Uterus (tissue), 4 donors: ENCODE results near the gene TNS2. TPM values are rescaled to one million over a fixed set of nuclear protein-coding genes. Genes with fewer than 3 reads are reported as not detected.

Source experiments
- DNase-seq, 2 donors: peaks; one replicate each; pipeline ENCODE4 v3.0.0-alpha.2; 2019 to 2020
- H3K27ac ChIP-seq, 2 donors: fragments of 200-600 bp; sonication (generic); 1 replicate in 1 of 2; 2 replicates in 1 of 2; pipeline ENCODE4 v1.5.1; 2016 to 2018
- H3K27me3 ChIP-seq, 2 donors: fragments of 200-600 bp; sonication (generic); one replicate each; pipeline ENCODE4 v1.5.1; 2018 to 2019; ENCODE audit warnings: control low read depth in 1 of 2
- H3K36me3 ChIP-seq, 2 donors: fragments of 200-600 bp; sonication (generic); one replicate each; pipeline ENCODE4 v1.5.1; 2019; ENCODE audit warnings: control low read depth in 1 of 2
- H3K4me1 ChIP-seq, 2 donors: fragments of 200-600 bp; sonication (generic); one replicate each; pipeline ENCODE4 v1.5.1; 2018 to 2019; ENCODE audit warnings: control low read depth in 1 of 2
- H3K4me3 ChIP-seq, 2 donors: fragments of 200-600 bp; sonication (generic); 1 replicate in 1 of 2; 2 replicates in 1 of 2; pipeline ENCODE4 v1.5.1; 2018 to 2019; ENCODE audit warnings: mild to moderate bottlenecking in 1 of 2
- H3K9me3 ChIP-seq, 2 donors: fragments of 200-600 bp; sonication (generic); one replicate each; pipeline ENCODE4 v1.5.1; 2019; ENCODE audit warnings: control low read depth in 1 of 2
- CTCF ChIP-seq, 4 experiments: fragments of 200-600 bp in 2 of 4; fragments of 450-650 bp in 2 of 4; sonication (generic) in 2 of 4; IDR thresholded peaks; one replicate each; pipeline ENCODE4 v1.5.1; 2016 to 2019; ENCODE audit warnings: antibody characterized with exemption in 4 of 4, mild to moderate bottlenecking in 2 of 4, moderate library complexity in 1 of 4
- POLR2A ChIP-seq, 2 donors: fragments of 450-650 bp; IDR thresholded peaks; one replicate each; pipeline ENCODE4 v1.6.1; 2016; ENCODE audit warnings: antibody characterized with exemption in 2 of 2, mild to moderate bottlenecking in 1 of 2, moderate library complexity in 1 of 2
- intact Hi-C: fragments of 100-400 bp; cut with DNase I; formaldehyde crosslinking; loops from one replicate; pipeline ENCODE4 v1.15.1; 2023; ENCODE audit warnings: low total_unique reads
- total RNA-seq, 4 donors: library from RNA; depleted of rRNA in 3 of 4; stranded (reverse); fragments of >200 nt in 3 of 4; gene quantifications; one replicate each; pipeline versions ENCODE4 v1.1.0 to v1.2.4, GENCODE V29; 2014 to 2023
- donor health status: DM: yes; HTN: yes; CAD: no.

TNS2 gene
- total RNA-seq, 4 donors from 2014 or later = 64.0 to 394 (median 112) TPM

DNA sequence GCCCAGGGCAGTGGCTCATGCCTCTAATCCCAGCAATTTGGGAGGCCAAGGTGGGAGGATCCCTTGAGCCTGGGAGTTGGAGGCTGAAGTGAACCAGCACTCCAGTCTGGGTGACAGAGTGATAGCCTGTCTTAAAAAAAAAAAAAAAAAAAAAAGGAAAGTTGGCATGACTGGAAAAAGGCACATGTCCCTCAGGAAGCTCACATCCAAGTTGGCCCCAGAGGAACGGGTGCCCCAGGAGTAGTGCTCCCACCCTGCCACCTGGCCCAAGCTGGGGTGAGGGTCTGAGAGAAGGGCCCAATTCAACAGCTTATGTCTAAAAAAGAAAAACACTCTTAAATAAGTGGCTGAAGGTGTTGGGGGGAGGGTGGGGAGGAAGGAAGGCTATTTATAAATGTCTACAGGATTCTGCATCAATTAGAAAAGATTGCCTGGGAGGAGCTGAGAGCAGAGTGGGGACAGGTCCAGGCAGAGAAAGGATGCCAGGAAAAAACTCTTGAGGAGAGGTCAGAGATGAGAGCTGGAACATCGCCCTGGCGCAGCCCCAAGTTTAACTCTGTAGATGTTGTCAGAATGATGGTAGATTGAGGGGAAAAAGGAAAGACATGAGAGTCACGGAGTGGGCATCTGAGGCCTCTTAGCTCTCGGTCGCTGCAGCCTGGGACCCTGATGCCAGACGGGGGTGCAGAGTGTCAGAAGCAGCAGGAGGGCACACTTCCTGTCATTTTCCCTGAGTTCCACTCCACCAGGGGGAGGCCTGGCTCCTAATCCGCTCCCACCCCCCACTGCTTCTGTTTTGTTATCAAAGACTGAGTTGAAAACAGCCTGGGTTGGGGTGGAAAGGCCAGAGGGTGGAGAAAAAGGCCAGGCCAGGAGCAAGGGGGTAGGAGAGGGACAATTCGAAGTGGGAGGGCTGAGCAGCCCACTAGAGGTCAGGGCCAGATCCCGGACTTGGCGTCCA lies 22.0 kb downstream of the TNS2 start:
- H3K4me1 ChIP-seq = peaks cover 17 to 19% of the 10 kb centered on the region in 2 donors
- DNase-seq = peak; percentile 95
- no peaks in the 10 kb centered on the region for H3K27me3 ChIP-seq
- peak overlapping the region; percentile 86 to 89 for H3K27ac ChIP-seq
- no peak overlapping the region for H3K4me3 ChIP-seq
- peak in 1 of 4 experiments; percentile 31 for TF ChIP-seq CTCF (IDR thresholded peaks at IDR 0.05)
- TF ChIP-seq POLR2A (IDR thresholded peaks at IDR 0.05) = no peak
- no peaks in the 10 kb centered on the region for H3K9me3 ChIP-seq
- intact Hi-C loops = no loop called here
- H3K36me3 ChIP-seq = no peaks in the 10 kb centered on the region

- H3K4me3 ChIP-seq = no peak overlapping the region
Measured at GRCh38 chr12:53073881-53074280, 24.0 kb downstream of the TNS2 start.

GRCh38 chr12:53074283-53074998 lies 24.6 kb downstream of the TNS2 start:
- H3K27ac ChIP-seq = peak overlapping the region; percentile 56 to 72
- TF ChIP-seq POLR2A (IDR thresholded peaks at IDR 0.05) = no peak
- TF ChIP-seq CTCF (IDR thresholded peaks at IDR 0.05) = no peak
- H3K27me3 ChIP-seq = no peaks in the 10 kb centered on the region
- intact Hi-C loops = no loop called here
- H3K4me3 ChIP-seq = no peak overlapping the region
- no peaks in the 10 kb centered on the region for H3K9me3 ChIP-seq
- H3K4me1 ChIP-seq = peaks cover 19 to 26% of the 10 kb centered on the region in 2 donors
- peak; percentile 34 to 37 for DNase-seq
- no peaks in the 10 kb centered on the region for H3K36me3 ChIP-seq

More at GRCh38 chr12:53073881-53074280, 24.0 kb downstream of the TNS2 start:
- TF ChIP-seq POLR2A (IDR thresholded peaks at IDR 0.05) (no peak), CTCF (IDR thresholded peaks at IDR 0.05) (no peak)
- peak overlapping the region; percentile 56 to 72 for H3K27ac ChIP-seq
- H3K27me3 ChIP-seq = no peaks in the 10 kb centered on the region
- intact Hi-C loops = no loop called here
- no peaks in the 10 kb centered on the region for H3K9me3 ChIP-seq
- no peaks in the 10 kb centered on the region for H3K36me3 ChIP-seq
- H3K4me1 ChIP-seq = peaks cover 19 to 26% of the 10 kb centered on the region in 2 donors
- DNase-seq = peak; percentile 61

DNA sequence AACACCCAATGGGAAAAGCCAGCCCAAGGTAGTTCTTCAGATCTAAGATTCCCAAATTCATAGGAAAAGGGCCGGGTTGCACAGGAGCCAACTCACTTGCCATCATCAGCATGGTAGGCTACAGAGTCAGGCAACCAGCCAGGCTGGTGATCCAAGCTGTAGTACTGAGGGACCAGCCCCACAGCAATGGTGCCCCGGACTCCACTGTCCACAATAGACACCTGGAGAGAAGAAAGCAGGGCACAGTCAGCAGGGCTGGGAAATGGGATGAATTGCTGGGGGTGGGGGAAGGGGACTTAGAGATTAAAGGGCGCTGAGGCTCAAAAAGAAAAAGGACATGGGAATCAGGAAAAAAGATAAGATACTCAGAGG lies 25.1 kb downstream of the TNS2 start:
- H3K36me3 ChIP-seq = no peaks in the 10 kb centered on the region
- DNase-seq = peak in 1 of 2 donors; percentile 23
- intact Hi-C loops = no loop called here
- TF ChIP-seq CTCF (IDR thresholded peaks at IDR 0.05) = no peak
- H3K27ac ChIP-seq = peak overlapping the region; percentile 56 to 72
- no peak overlapping the region for H3K4me3 ChIP-seq
- H3K9me3 ChIP-seq = no peaks in the 10 kb centered on the region
- no peaks in the 10 kb centered on the region for H3K27me3 ChIP-seq
- peaks cover 19 to 26% of the 10 kb centered on the region in 2 donors for H3K4me1 ChIP-seq

- Histone ChIP-seq H3K36me3 (no peaks in the 10 kb centered on the region), H3K27me3 (no peaks in the 10 kb centered on the region), H3K4me3 (no peak overlapping the region), H3K9me3 (no peaks in the 10 kb centered on the region), H3K4me1 (peaks cover 10 to 26% of the 10 kb centered on the region in 2 donors), H3K27ac (peak overlapping the region; percentile 13 to 72)
- no peak for TF ChIP-seq POLR2A (IDR thresholded peaks at IDR 0.05)
- TF ChIP-seq CTCF (IDR thresholded peaks at IDR 0.05) = no peak
- intact Hi-C loops = no loop called here
- peak in 1 of 2 donors; percentile 13 for DNase-seq
Measured at GRCh38 chr12:53076461-53076860, 26.6 kb downstream of the TNS2 start.
